Esophagus mucosa (tissue), 1 donor: ENCODE data around the gene REM2. TPM values are rescaled to one million over a fixed set of nuclear protein-coding genes. Genes with fewer than 3 reads are reported as not detected.

ENCODE experiments used
- ATAC-seq: fragments of 200-7000 bp; cut with Tn5 transposase; one replicate; pipeline ENCODE4 v1.9.1; 2020
- total RNA-seq: library from RNA; stranded (reverse); gene quantifications from one replicate; pipeline ENCODE4 v1.2.4, GENCODE V29; 2023
- donor health status: DM: yes; HTN: yes; CAD: no.

The REM2 gene
- 0.32 TPM for total RNA-seq

- peak; percentile 3 for ATAC-seq
Observed at GRCh38 chr14:22883173-22883976, at the start of gene REM2. TSS of gene REM2 (plus strand) at chr14:22883222. CDS start at chr14:22883288, 66 bp downstream.

- ATAC-seq, result no peak
Observed at GRCh38 chr14:22835505-22835904, 47.5 kb upstream of the REM2 start.

- ATAC-seq, result peak; percentile 47
Observed at GRCh38 chr14:22836301-22837113, 46.5 kb upstream of the REM2 start, which contains the start of gene MMP14. TSS of gene MMP14 (plus strand) at chr14:22836585. CDS start at chr14:22836818, 233 bp downstream.

- peak; percentile 45 for ATAC-seq
Observed at GRCh38 chr14:22837114-22837749, 45.8 kb upstream of the REM2 start.

- peak; percentile 53 for ATAC-seq
Observed at GRCh38 chr14:22837750-22838538, 45.1 kb upstream of the REM2 start.

GRCh38 chr14:22838631-22839041 is 44.4 kb upstream of the REM2 start:
- peak; percentile 9 for ATAC-seq

- peak; percentile 81 for ATAC-seq
Observed at GRCh38 chr14:22839159-22839779, 43.8 kb upstream of the REM2 start.

GRCh38 chr14:22841311-22841710 is 41.7 kb upstream of the REM2 start:
- ATAC-seq, result no peak

- no peak for ATAC-seq
Observed at GRCh38 chr14:22841769-22842168, 41.3 kb upstream of the REM2 start.

GRCh38 chr14:22842211-22843122 is 40.6 kb upstream of the REM2 start:
- no peak for ATAC-seq

GRCh38 chr14:22843123-22843925 is 39.7 kb upstream of the REM2 start:
- ATAC-seq, result no peak

GRCh38 chr14:22844221-22845102 is 38.6 kb upstream of the REM2 start:
- no peak for ATAC-seq

GRCh38 chr14:22845103-22845394 is 38.0 kb upstream of the REM2 start:
- no peak for ATAC-seq

GRCh38 chr14:22845821-22846625 is 37.0 kb upstream of the REM2 start:
- ATAC-seq, result no peak

GRCh38 chr14:22846811-22847307 is 36.2 kb upstream of the REM2 start:
- no peak for ATAC-seq

GRCh38 chr14:22847661-22848341 is 35.2 kb upstream of the REM2 start:
- ATAC-seq, result no peak
